Measurements from ENCODE around the gene AP2A2.

GRCh38 chr11:893008-893654 lies 32.5 kb upstream of the AP2A2 start:
- TF ChIP-seq CTCF (IDR thresholded peaks at IDR 0.05) (no peak), POLR2A (IDR thresholded peaks at IDR 0.05) (no peak)

Measured in breast epithelium (tissue), 3 donors.